Left colon (tissue), 2 donors: ENCODE measurements around the gene CD9. TPM values are rescaled to one million over a fixed set of nuclear protein-coding genes. Genes with fewer than 3 reads are reported as not detected.

Experiments
- ATAC-seq: fragments of 200-7000 bp; cut with Tn5 transposase; one replicate; pipeline ENCODE4 v1.9.1; 2020; ENCODE audit warnings: mild to moderate bottlenecking, moderate library complexity
- DNase-seq, 2 donors: peaks; one replicate each; pipeline ENCODE4 v3.0.0-alpha.2; 2020
- intact Hi-C, 2 donors: fragments of 100-400 bp; cut with DNase I in 1 of 2; cut with micrococcal nuclease in 1 of 2; formaldehyde crosslinking; loops; one replicate each; pipeline versions ENCODE4 v1.11.2 to v1.14.0; 2022; cut with DNase I, micrococcal nuclease
- total RNA-seq, 2 donors: library from RNA; stranded (reverse); fragmentation: NEBNext Ultra II Directional; extraction: Animal tissue kit (Norgen Biotek cat#: 25700); gene quantifications; one replicate each; pipeline ENCODE4 v1.2.1, GENCODE V29; 2021
- donor health status: DM: no; HTN: no; CAD: no.
- donor health status: DM: yes; HTN: yes; CAD: no.

The CD9 gene
- total RNA-seq, 2 donors from 2014 or later = 574 to 766 TPM

DNA sequence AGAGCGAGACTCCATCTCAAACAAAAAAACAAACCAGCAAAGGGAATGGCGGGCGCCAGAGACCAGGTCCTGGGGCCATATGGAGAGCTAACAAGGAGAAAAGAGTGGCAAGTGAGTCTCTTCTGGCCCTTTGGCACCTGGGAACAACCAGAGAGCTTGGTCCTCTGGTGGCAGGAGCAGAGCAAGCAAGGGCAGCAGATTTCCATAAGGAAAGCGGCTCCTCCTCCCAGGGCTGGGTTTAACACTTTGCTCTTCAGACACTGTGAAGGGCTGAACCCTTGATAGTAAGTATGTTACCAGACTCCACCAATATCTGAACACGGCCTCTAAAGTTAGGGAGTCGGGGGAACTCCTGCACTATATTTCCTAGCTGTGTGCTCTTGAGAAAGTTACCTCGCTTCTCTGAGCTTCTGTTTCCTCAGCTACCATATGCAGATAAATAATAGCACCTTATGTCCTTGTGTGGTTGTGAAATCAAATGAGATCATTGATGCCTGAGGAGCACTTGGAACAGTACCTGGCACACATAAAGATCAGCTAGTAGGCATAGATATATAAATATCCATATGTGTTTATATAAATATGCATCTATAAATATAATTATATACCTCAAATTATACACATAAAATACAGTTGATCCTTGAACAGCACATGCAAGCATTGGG is 76.9 kb downstream of the CD9 start:
- intact Hi-C loops = loop anchor here in 1 of 2 donors (5.0 kb wide), 1 partner anchor 80 kb away; no protein-coding TSS in a partner anchor
- peak; percentile 38 for ATAC-seq
- DNase-seq = peak; percentile 39 to 49

DNA sequence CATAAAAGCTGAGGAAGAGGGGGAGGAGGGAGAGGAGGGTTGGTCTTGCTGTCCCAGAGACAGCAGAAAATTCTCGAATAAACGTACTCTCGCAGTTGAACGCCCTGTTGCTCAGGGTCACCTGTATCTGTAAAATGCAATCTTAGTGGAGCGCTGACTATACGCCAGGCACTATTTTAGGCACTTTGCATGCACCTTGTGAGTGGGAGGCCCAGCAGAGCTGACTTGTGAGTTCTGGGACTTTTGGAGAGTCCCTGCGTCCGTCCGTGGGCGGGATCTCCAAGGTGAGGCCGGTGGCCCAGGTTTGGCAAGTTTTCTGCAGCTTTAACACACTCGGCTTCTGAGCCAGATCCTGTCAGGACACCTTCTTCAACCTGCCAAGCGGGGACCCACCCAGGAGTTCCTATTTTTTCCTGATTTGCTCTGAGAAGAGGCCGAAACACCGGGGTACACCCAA is 77.8 kb downstream of the CD9 start:
- ATAC-seq (peak; percentile 44), DNase-seq (peak; percentile 69 to 72)
- intact Hi-C loops = loop anchor here in 1 of 2 donors (5.0 kb wide), 1 partner anchor 81 kb away; no protein-coding TSS in a partner anchor

DNA sequence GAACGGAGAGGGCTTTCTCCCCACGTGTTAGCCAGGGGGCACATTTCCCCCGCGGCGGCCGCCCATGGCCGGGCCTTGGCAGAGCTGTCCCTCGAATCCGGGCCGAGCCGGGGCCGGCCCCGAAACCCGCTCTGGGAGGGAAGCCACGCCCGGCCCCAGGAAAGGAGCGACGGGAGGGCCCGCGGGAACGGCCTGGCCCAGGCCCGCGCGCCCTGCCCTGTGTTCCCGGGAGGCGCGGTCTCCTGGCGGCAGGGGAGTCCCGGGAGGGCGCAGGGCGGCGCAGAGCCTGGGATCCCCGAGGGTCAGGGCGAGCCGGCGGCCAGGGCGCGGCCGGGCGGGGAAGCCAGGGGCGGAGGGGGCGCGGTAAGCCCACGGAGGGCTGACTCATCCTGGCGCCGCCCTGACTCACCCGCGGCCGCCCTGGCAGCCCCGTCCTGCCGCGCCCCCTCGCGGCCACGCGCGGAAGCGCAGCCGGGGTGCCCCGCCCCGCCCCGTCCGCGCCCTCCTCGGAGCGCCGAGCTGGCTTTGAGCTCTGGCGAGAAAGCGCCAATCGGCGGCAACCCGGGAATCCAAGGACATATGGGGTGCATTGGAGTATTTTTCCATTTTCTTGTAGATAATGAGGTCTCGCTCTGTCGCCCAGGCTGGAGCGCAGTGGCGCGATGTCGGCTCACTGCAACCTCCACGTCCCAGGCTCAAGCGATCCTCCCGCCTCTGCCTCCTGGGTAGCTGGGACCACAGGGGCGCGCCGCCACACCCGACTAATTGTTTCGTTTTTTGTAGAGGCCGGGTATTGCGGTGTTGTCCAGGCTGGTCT is 78.4 kb downstream of the CD9 start:
- peak; percentile 91 for DNase-seq
- peak; percentile 86 for ATAC-seq
- intact Hi-C loops = loop anchor here in 1 of 2 donors (5.0 kb wide), 1 partner anchor 81 kb away; no protein-coding TSS in a partner anchor

DNA sequence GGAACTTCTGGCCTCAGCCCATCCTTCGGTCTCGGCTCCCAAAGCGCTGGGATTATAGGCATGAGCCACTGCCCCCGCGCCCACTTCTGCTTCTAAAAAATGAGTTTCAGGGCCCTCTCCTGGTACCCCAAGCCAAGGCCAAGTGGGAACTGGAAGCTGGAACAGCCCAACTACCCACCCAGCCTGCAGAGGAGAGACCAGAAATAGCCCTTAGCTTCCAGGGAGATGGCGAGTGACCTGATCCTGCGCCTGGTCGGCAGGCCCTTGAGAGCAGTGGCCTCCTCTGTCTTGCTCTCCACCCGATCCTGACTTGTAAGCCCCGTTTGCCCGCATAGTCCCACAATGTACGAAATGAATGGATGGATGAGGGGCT is 79.0 kb downstream of the CD9 start:
- ATAC-seq = no peak
- intact Hi-C loops = loop anchor here in 1 of 2 donors (5.0 kb wide), 1 partner anchor 82 kb away; no protein-coding TSS in a partner anchor
- DNase-seq = no peak

DNA sequence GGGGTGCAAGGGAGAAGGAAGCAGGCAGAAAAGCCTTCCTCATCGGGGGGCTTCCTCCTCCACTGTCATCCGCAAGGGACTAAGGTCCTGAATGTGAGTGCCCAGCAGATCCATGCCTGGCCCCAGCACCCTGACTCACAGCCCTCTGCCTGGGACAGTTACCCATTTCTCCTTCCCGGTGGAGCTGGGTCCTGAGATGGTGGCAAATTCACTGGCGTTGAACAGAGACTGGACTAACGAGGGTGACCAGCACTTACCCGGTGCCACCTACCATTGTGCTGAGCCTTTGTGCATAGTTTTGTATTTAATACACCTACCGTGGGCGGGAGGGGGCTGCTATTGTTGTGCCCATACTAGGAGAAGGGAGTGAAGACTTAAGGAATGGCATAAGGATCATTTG is 79.4 kb downstream of the CD9 start:
- DNase-seq (peak in 1 of 2 donors; percentile 13), ATAC-seq (no peak)
- intact Hi-C loops = loop anchor here (5.0 to 10.0 kb wide), 3 partner anchors 82 to 295 kb away; no protein-coding TSS in a partner anchor

DNA sequence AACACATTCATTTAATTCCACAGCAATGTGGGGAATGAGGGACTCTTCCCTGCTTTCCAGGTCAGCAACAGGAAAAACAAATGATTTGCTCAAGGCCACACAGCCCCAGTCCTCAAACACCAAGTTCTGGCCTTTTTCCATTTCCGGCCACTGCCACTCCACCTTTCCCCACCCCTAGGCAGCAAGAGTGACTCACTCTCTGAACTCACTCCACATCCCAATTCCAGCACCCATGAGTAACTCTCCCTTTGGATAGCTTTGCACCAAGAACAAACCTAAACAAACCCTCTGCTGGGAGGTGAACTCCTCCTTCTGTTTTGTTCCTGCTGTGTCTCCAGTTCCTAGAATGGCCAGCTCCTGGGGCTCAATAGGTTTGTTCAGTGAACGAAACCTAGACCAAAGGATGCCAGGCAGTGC is 79.9 kb downstream of the CD9 start:
- intact Hi-C loops = loop anchor here (10.0 kb wide), 2 partner anchors 215 to 295 kb away; no protein-coding TSS in a partner anchor
- DNase-seq (peak in 1 of 2 donors; percentile 80), ATAC-seq (peak; percentile 30)

DNA sequence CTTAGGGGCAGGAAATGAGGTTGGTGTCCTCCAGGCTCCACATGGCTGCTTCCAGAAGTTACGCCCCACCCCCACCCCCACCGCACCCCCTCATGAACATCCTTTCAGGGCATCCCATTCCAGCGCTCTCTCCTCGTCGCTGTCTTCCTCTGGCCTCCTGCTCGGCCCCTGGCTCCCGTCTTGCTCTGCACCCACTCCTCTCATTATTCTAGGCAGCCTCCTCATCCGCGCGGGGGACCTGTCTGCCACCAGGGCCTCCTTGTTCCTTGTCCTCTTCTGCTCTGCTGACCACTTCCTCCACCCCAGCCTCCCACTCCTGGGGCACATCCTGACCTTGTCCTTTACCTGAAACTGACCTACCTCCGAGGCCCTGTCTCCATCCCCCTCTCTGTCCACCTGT is 80.5 kb downstream of the CD9 start:
- DNase-seq = peak in 1 of 2 donors; percentile 28
- intact Hi-C loops = loop anchor here (10.0 kb wide), 2 partner anchors 216 to 296 kb away; no protein-coding TSS in a partner anchor
- no peak for ATAC-seq

DNA sequence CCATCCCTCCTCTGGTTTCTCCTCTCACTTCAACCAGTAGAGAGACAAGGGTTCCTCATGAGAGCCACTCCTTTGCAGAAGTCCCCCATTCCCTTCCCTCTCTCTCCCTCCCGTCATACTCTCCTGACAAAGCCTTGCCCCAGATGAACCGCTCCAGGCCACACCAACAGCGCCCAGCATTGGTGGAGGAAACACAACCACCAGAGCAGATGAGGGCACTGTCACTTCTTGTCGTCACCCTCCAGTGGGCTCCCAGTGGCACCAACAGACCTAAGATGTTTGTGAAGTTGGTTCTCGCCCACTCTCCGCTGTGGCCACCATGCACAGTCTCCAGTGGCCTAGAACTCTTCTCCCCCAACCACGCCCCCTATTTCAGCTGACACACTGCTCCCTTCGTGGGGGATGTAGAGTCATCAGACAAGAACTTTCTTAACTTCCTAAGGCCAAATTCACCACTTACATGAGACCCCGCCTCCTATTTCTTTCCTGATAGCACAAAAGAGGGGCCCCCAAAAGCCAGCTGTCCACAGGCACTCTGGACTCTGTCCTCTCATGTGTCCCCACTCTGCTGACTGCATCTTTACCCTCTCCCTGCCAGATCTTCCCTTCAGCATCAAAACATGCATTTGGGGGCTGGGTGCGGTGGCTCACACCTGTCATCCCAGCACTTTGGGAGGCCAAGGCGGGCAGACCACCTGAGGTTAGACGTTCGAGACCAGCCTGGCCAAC is 81.0 kb downstream of the CD9 start:
- no peak for ATAC-seq
- intact Hi-C loops = loop anchor here (10.0 kb wide), 2 partner anchors 216 to 296 kb away; no protein-coding TSS in a partner anchor
- peak in 1 of 2 donors; percentile 18 for DNase-seq

DNA sequence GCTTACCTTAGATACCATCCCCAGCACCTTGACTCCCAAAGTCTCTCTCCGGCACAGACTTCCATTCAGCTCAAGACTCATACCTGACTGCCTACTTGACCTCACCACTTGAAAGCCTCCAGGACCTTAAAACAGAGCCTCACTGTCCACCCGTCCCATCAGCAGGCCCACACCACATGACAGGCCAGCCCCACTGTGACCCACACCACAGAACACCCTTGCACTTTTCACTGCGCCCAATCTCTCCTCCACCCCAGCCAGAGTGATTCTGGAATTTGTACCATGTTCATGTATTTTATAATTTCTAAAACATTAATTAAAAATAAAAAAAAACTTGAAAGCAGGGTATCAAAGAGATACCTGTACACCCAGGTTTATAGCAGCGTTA is 82.2 kb downstream of the CD9 start:
- no peak for ATAC-seq
- DNase-seq = no peak

DNA sequence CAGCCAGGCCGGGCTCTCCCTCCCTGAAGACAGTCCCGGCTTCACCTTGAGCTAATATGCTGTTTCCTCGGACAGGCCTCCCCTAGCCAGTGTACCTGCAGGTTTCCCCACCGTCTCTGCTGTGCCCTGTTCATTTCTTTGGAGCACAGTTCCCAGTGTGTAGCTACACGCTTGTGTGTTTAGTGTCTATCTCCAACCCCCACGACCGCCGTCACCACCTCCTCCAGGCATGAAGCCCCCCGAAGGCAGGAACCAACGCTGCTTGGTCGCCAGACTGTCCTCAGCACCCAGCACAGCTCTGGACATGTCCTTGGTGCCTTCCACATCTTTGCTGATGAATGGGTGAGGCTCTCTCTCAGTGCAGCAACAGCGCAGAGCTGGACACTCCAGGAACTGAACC is 84.1 kb downstream of the CD9 start:
- ATAC-seq = no peak
- intact Hi-C loops = loop anchor here (10.0 kb wide), 2 partner anchors 219 to 299 kb away; no protein-coding TSS in a partner anchor
- DNase-seq = no peak

More for the DNA sequence above, 82.2 kb downstream of the CD9 start:
- intact Hi-C loops = loop anchor here (10.0 kb wide), 2 partner anchors 218 to 298 kb away; no protein-coding TSS in a partner anchor

DNA sequence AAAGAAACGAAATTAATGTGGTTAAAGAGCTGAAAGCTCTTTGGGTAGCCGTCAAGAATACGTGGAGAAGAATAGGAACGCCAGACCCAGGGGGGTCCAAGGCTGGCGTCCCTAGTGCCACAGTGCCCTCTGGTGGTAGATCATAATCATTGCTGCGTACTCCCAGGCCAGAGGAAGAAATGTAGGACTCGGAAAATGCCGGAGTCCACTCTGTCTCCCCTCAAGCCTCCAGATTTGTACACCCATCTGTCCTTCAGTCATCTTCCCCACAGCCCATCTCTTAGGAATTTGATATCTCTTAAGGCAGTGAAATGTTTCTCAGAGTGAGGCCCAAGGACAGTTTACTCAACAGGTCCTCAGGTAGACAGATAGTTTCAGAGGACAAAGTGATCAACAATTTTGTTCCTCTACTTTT is 84.9 kb downstream of the CD9 start:
- intact Hi-C loops = loop anchor here (5.0 to 10.0 kb wide), 3 partner anchors 220 to 300 kb away; no protein-coding TSS in a partner anchor
- DNase-seq = peak in 1 of 2 donors; percentile 48
- peak; percentile 65 for ATAC-seq

DNA sequence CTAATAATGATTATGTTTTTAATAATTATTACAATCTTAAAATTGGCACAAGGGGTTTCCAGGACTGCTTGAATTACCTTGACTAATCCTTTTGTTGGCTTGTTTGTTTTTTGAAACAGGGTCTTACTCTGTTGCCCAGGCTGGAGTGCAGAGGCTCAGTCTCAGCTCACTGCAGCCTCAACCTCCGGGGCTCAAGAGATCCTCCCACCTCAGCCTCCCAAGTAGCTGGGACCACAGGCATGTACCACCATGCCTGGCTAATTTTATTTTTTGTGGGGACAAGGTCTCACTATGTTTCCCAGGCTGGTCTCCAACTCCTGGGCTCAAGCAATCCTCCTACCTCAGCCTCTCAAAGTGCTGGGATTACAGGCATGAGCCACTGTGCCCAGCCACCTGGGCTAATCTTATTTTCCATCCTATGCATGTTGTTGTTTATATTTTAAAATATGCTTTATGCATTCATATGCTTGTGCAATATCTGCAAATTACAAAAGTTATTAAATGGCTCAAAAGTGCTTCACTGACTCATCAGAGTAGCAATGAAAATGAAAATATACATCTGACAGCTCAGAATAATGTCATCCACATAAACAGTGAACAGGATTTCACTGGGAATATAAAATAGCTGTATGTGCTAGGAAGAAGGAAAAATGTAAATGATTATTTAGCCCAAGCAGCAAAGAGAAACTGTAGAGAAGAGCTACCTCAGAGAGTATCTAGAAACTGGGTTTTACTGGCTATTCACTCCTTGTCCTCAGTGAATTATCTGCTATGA is 85.5 kb downstream of the CD9 start:
- intact Hi-C loops = loop anchor here (5.0 to 10.0 kb wide), 3 partner anchors 221 to 301 kb away; no protein-coding TSS in a partner anchor
- no peak for DNase-seq
- no peak for ATAC-seq

Other genes with a start within 250 kb of the CD9 start
- gene VWF, start 75.7 kb upstream of the CD9 start, total RNA-seq = 10 to 100 TPM; 42.8 to 48.5 TPM
- gene PLEKHG6, start 110.3 kb downstream of the CD9 start, total RNA-seq = 100 to 1,000 TPM; 140 to 147 TPM
- gene TNFRSF1A, start 141.7 kb downstream of the CD9 start, total RNA-seq = 100 to 1,000 TPM; 140 to 170 TPM
- gene SCNN1A, start 175.2 kb downstream of the CD9 start, total RNA-seq = 100 to 1,000 TPM; 289 to 459 TPM
- 100 to 1,000 TPM; 120 to 129 TPM for gene LTBR, start 183.8 kb downstream of the CD9 start, total RNA-seq
- 1 to 10 TPM; 1.3 to 4.4 TPM for gene CD27, start 244.6 kb downstream of the CD9 start, total RNA-seq